Nephron progenitor cell (in vitro differentiated cells): ENCODE results near the gene SLC24A4.

ENCODE experiments used
- DNase-seq: peaks from one replicate; pipeline ENCODE4 v3.0.0; 2021
- H3K27ac Mint-ChIP-seq: 2 replicates; pipeline ENCODE4 v1.8.0; 2021; ENCODE audit warnings: mild to moderate bottlenecking, moderate library complexity, mixed read lengths
- H3K27me3 Mint-ChIP-seq: 2 replicates; pipeline ENCODE4 v1.8.0; 2021; ENCODE audit warnings: mild to moderate bottlenecking, low read depth, mixed read lengths; ENCODE audit not compliant: poor library complexity
- H3K36me3 Mint-ChIP-seq: 2 replicates; pipeline ENCODE4 v1.8.0; 2021; ENCODE audit warnings: low read depth, mixed read lengths
- H3K4me1 Mint-ChIP-seq: 2 replicates; pipeline ENCODE4 v1.8.0; 2021; ENCODE audit warnings: mixed read lengths
- H3K4me3 Mint-ChIP-seq: 2 replicates; pipeline ENCODE4 v1.8.0; 2021; ENCODE audit warnings: mild to moderate bottlenecking, moderate library complexity, mixed read lengths
- H3K9me3 Mint-ChIP-seq: 2 replicates; pipeline ENCODE4 v1.8.0; 2021; ENCODE audit warnings: mild to moderate bottlenecking, moderate library complexity, mixed read lengths
- TF ChIP-seq, protein P1 (sequence below): fragments of 200-600 bp; sonication (generic); IDR thresholded peaks from 2 replicates; pipeline ENCODE4 v1.5.0; 2021; ENCODE audit warnings: antibody characterized with exemption

Gene SLC24A4

DNA sequence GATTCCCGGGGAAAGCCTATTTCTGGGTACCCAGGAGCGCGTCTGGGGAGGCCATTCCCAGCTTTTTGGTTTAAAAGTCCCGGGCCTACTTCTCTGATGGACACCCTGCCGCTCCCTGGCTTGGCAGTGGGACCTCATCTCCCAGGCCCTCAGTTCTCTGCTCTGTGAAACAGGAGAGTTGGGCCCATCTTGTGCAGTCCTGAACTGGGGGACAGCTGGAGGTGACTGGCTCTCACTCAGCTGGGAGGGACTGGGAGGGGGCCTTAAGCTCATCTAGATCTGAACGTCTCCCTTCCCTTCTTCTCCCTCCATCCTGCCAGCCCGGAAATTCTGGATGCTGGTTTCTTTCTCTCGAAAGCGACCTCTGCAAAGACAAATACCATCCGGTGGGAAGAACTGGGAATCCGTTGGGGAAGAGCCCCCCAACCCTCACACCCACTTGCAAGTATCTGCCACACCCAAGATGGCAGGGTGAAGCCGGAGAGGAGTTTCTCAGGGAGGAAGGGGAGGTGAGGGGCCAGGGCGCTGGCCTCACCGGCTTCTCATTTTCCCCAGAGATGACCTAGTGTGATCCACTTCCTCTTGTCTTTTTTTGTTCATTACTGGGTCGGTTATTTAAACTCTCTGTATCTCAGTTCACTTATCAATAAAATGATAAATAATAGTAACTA lies 192.0 kb downstream of the SLC24A4 start:
- peaks cover 66% of the 10 kb centered on the region for H3K27me3 Mint-ChIP-seq
- no peak for DNase-seq
- no peaks in the 10 kb centered on the region for H3K9me3 Mint-ChIP-seq
- H3K27ac Mint-ChIP-seq: no peak overlapping the region
- TF ChIP-seq, protein P1, sequence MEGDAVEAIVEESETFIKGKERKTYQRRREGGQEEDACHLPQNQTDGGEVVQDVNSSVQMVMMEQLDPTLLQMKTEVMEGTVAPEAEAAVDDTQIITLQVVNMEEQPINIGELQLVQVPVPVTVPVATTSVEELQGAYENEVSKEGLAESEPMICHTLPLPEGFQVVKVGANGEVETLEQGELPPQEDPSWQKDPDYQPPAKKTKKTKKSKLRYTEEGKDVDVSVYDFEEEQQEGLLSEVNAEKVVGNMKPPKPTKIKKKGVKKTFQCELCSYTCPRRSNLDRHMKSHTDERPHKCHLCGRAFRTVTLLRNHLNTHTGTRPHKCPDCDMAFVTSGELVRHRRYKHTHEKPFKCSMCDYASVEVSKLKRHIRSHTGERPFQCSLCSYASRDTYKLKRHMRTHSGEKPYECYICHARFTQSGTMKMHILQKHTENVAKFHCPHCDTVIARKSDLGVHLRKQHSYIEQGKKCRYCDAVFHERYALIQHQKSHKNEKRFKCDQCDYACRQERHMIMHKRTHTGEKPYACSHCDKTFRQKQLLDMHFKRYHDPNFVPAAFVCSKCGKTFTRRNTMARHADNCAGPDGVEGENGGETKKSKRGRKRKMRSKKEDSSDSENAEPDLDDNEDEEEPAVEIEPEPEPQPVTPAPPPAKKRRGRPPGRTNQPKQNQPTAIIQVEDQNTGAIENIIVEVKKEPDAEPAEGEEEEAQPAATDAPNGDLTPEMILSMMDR: no peak
- H3K4me3 Mint-ChIP-seq: peak overlapping the region; percentile 59
- no peaks in the 10 kb centered on the region for H3K36me3 Mint-ChIP-seq
- peaks cover 5% of the 10 kb centered on the region for H3K4me1 Mint-ChIP-seq

DNA sequence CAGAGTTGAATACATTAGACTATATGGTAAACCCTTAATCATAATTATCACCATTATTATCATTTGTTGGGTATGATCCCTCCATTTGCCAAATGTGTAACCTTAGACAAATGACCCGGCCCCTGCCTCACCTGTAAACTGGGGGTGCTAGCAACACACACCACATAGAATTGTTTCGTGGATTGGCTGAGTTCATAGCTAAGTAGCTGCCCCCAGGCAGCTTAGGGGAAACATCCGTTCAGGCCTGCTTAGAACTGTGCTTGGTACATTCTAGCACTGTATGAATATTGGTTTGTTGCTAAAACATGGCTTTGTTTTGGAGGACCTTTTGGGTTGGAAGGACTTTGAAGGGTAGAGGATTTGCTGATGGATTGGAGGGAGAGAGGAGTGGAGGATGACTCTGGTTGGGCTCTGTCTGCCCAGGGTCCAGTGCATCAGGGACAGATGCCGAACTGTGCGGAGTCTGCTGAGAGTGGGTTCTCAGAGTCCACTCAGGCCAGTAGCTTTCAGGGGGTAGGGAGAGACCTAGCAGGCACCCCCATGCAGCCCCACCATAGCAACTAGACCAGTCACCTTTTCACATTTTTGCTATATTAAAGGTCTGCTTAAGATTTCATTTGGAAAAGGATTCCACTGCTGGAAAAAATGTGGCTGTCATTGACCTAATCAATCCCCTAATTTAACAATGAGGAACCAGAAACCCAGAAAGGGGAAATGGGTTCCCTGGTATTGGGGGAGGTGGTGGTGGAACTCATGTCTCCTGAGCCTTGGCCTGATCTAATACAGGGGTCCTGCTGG lies 192.8 kb downstream of the SLC24A4 start:
- peak overlapping the region; percentile 59 for H3K4me3 Mint-ChIP-seq
- H3K27ac Mint-ChIP-seq: no peak overlapping the region
- H3K4me1 Mint-ChIP-seq: peaks cover 5% of the 10 kb centered on the region
- H3K27me3 Mint-ChIP-seq: peaks cover 64% of the 10 kb centered on the region
- TF ChIP-seq, protein P1: no peak
- no peak for DNase-seq
- H3K9me3 Mint-ChIP-seq: no peaks in the 10 kb centered on the region
- no peaks in the 10 kb centered on the region for H3K36me3 Mint-ChIP-seq

DNA sequence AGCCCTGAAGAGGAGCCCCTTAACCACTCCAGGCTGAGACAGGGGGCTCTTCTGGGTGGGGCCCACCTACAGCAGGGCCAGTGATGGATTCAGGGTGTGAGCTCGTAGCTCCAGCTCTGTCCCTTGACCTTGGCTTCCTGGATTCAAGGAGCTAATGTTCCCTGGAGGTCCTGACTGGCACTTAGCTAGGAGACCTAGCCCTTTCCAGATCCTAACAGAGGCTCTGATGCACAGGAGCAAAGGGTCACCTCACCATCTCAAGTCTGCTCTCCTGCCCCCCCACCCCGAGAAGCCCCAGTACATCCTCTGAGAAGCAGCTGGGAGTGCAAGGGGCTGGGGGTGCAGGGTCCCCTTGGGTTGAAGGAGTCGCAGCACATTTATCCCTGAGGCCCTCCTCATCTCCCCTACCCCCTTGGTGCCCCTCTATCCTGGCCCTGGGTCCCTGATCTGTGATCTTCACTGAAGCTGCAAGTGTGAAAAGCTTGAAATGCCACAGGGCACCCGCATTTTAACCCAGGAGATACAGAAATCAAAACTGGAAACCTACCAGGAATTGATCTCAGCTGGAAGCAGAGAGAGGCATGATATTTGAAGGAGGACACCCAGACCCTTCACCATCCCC lies 193.5 kb downstream of the SLC24A4 start:
- TF ChIP-seq, protein P1: no peak
- Mint-ChIP-seq H3K27me3 (peaks cover 58% of the 10 kb centered on the region), H3K4me3 (no peak overlapping the region), H3K4me1 (peaks cover 4% of the 10 kb centered on the region), H3K36me3 (no peaks in the 10 kb centered on the region), H3K9me3 (no peaks in the 10 kb centered on the region), H3K27ac (no peak overlapping the region)
- DNase-seq: no peak

DNA sequence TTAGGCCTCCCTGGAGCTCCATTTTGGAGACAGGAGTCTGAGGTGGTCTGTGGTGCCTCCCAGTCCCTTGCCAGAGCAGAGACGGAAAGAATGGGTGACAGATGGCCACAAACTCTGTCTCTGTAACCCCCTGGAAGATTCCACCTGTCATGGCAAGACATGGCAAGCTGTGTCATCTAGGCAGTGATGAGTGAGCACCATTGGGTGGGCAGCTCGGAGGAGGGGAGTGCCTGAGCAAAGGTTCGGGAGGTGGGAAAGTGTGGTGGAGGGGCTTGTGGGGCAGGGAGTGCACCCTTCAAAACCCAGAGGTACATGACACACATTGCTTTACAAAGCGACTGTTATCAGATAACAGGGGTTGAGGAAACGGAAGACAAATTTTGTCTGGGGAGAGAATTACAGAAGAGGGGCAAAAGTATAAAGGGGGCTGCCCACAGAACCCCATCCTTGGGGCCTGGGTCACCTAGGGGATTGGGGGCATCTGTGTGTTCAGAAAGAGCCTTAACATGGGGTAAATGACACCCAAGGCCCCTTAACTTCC lies 194.1 kb downstream of the SLC24A4 start:
- H3K36me3 Mint-ChIP-seq: no peaks in the 10 kb centered on the region
- peaks cover 5% of the 10 kb centered on the region for H3K4me1 Mint-ChIP-seq
- peaks cover 58% of the 10 kb centered on the region for H3K27me3 Mint-ChIP-seq
- no peak overlapping the region for H3K27ac Mint-ChIP-seq
- H3K9me3 Mint-ChIP-seq: no peaks in the 10 kb centered on the region
- H3K4me3 Mint-ChIP-seq: no peak overlapping the region
- TF ChIP-seq, protein P1: no peak
- no peak for DNase-seq

DNA sequence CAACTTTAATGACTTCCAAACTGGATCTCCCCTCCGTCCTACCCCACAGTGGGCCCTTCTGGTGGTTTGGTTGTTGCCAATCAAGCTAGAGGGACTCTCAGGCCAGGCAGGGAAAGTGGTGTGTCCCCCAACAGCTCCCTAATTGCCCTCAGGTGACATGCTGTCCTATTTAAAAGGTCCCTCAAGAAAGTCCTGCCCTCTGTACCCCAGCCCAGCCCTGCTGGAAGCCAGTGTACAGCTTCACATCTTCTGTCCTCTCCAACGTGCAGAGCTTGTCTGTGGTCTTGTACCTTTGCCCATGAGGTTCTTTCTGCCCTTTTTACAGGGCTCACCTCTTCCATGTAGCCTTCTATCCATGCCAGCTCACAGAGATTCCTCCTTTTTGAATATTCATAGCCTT lies 194.8 kb downstream of the SLC24A4 start:
- DNase-seq: no peak
- Mint-ChIP-seq H3K4me3 (no peak overlapping the region), H3K4me1 (peaks cover 5% of the 10 kb centered on the region), H3K36me3 (no peaks in the 10 kb centered on the region), H3K9me3 (no peaks in the 10 kb centered on the region), H3K27me3 (peaks cover 50% of the 10 kb centered on the region), H3K27ac (no peak overlapping the region)
- TF ChIP-seq, protein P1: no peak
